Keratinocyte (primary cell): ENCODE results near the gene CCR7. TPM values are rescaled to one million over a fixed set of nuclear protein-coding genes. Genes with fewer than 3 reads are reported as not detected.

ENCODE experiments used
- DNase-seq: peaks from one replicate; pipeline ENCODE4 v3.0.0-alpha.2; 2011; ENCODE audit warnings: low read depth, missing footprints, low spot score
- FAIRE-seq: peaks from 2 replicates; lab custom pipeline; 2011; peaks lifted over from hg19 to GRCh38; lab: Jason Lieb, UNC
- H2AFZ ChIP-seq: 2 replicates; pipeline ENCODE4 v1.6.0; 2012; ENCODE audit warnings: low read length, control low read depth, inconsistent platforms; ENCODE audit not compliant: control insufficient read depth
- H3K27ac ChIP-seq: 2 replicates; pipeline ENCODE4 v1.5.1; 2011; ENCODE audit warnings: low read length; ENCODE audit not compliant: control insufficient read depth, insufficient read depth
- H3K27me3 ChIP-seq: 3 replicates; pipeline ENCODE4 v1.6.0; 2011; ENCODE audit warnings: low read length; ENCODE audit not compliant: control insufficient read depth, insufficient read depth; ENCODE audit errors: extremely low read depth
- H3K36me3 ChIP-seq, 2 experiments: 2 replicates in 1 of 2; 3 replicates in 1 of 2; pipeline ENCODE4 v1.5.1; 2011; ENCODE audit warnings: low read length in 2 of 2, mild to moderate bottlenecking in 1 of 2; ENCODE audit not compliant: control insufficient read depth in 2 of 2, insufficient read depth in 2 of 2; ENCODE audit errors: extremely low read depth in 1 of 2
- H3K4me1 ChIP-seq: 3 replicates; pipeline ENCODE4 v1.5.1; 2011; ENCODE audit warnings: low read length; ENCODE audit not compliant: control insufficient read depth, insufficient read depth; ENCODE audit errors: extremely low read depth
- H3K4me2 ChIP-seq: 3 replicates; pipeline ENCODE4 v1.6.0; 2011; ENCODE audit warnings: low read depth, low read length; ENCODE audit not compliant: control insufficient read depth, insufficient read depth; ENCODE audit errors: extremely low read depth
- H3K4me3 ChIP-seq, 3 experiments: fragments of 200-600 bp in 1 of 3; sonication (generic) in 1 of 3; 2 replicates in 2 of 3; 3 replicates in 1 of 3; pipeline ENCODE4 v1.5.1; 2011 to 2016; ENCODE audit warnings: low read length in 3 of 3, mild to moderate bottlenecking in 3 of 3, control low read depth in 2 of 3, inconsistent platforms in 1 of 3, low read depth in 1 of 3, mixed read lengths in 1 of 3, mixed run types in 1 of 3, moderate library complexity in 1 of 3; ENCODE audit not compliant: control insufficient read depth in 2 of 3, insufficient read depth in 2 of 3; ENCODE audit errors: extremely low read depth in 1 of 3
- H3K79me2 ChIP-seq: 2 replicates; pipeline ENCODE4 v1.6.0; 2012; ENCODE audit warnings: low read length; ENCODE audit not compliant: control insufficient read depth, insufficient read depth
- H3K9ac ChIP-seq: 3 replicates; pipeline ENCODE4 v1.6.0; 2011; ENCODE audit warnings: low read length; ENCODE audit not compliant: control insufficient read depth, insufficient read depth; ENCODE audit errors: extremely low read depth
- H3K9me1 ChIP-seq: 3 replicates; pipeline ENCODE4 v1.6.0; 2011; ENCODE audit warnings: low read length; ENCODE audit not compliant: control insufficient read depth, insufficient read depth; ENCODE audit errors: extremely low read depth
- H3K9me3 ChIP-seq: 2 replicates; pipeline ENCODE4 v1.5.1; 2012; ENCODE audit warnings: low read depth, low read length; ENCODE audit not compliant: control insufficient read depth
- H4K20me1 ChIP-seq: 3 replicates; pipeline ENCODE4 v1.6.0; 2011; ENCODE audit warnings: low read length; ENCODE audit not compliant: control insufficient read depth, insufficient read depth; ENCODE audit errors: extremely low read depth
- EZH2 ChIP-seq: IDR thresholded peaks from one replicate; pipeline ENCODE4 v1.6.1; 2012; ENCODE audit warnings: inconsistent platforms, mild to moderate bottlenecking, low read length, moderate library complexity
- dilution Hi-C: fragments of 300-500 bp; cut with MboI; formaldehyde crosslinking; loops from one replicate; pipeline ENCODE4 v1.7.0; 2020; ENCODE audit warnings: low sequenced_read_pairs; ENCODE audit not compliant: extremely low pct_ligation_motif_present
- polyA plus RNA-seq, 5 experiments: library from polyadenylated mRNA; depleted of rRNA in 3 of 5; stranded (reverse) in 3 of 5; stranded (forward) in 1 of 5; unstranded in 1 of 5; fragments of >200 nt; gene quantifications; 1 replicate in 1 of 5; 2 replicates in 3 of 5; 3 replicates in 1 of 5; pipeline versions ENCODE4 v1.2.1 to v1.2.3, GENCODE V29; 2011 to 2012; ENCODE audit warnings: missing spikeins in 2 of 5, low read depth in 1 of 5, low replicate concordance in 1 of 5
- TF ChIP-seq, protein P1 (sequence below), 3 experiments: IDR thresholded peaks in 1 of 3; conservative IDR thresholded peaks in 1 of 3; optimal IDR thresholded peaks in 1 of 3; 2 replicates in 2 of 3; 3 replicates in 1 of 3; pipeline versions ENCODE3 to v1.5.1; 2011; ENCODE audit warnings: low read length in 3 of 3, mild to moderate bottlenecking in 3 of 3, moderate library complexity in 2 of 3, control low read depth in 1 of 3, inconsistent platforms in 1 of 3; ENCODE audit not compliant: insufficient read depth in 2 of 3; ENCODE audit errors: extremely low read depth in 1 of 3

The CCR7 gene
- polyA plus RNA-seq, 1 donor (not counting 4 experiments of a cell fraction or from before 2014, with no cell fraction given) = 0.16 TPM

DNA sequence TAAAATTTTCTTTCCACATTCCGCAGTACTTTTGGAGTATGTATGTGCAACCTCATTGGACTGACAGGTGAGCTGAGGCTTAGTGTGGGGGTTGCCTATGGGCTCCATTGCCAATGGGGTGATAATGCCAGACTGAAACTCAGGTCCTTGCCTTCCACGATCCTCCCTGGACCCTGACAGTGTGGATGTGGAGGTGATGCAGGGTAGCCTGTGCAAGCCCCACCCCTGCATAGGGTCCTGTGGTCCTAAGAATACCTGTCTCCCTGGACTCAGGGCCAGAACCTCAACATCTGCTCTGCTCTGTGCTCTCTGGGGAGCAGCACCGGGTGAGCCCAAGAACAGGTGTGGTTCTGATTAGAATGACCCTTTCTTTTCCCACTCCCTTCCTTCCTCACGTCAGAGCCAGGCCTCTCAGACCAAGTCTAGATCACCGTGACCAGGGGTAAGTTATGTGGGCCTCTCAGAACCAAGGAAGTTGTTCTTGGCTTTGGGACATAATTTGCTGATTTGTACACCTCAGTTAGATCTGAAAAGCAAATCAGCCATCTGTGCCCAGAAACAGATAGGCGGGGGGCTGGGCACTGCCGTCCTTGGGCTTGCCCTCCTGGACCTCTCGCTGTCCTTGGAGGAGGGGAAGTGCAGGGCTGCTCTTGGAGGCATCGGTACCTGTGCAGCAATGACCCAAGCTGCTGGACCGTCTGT, 55.5 kb downstream of the CCR7 start:
- FAIRE-seq = no peak
- Histone ChIP-seq H3K9ac (peak overlapping the region; percentile 84), H3K27me3 (no peaks in the 10 kb centered on the region), H3K4me2 (peak overlapping the region; percentile 77), H3K9me1 (no peaks in the 10 kb centered on the region), H3K4me1 (peaks cover 47% of the 10 kb centered on the region), H3K27ac (peak overlapping the region; percentile 97), H3K9me3 (no peaks in the 10 kb centered on the region), H3K79me2 (peaks cover 2% of the 10 kb centered on the region), H4K20me1 (no peaks in the 10 kb centered on the region), H3K36me3 (no peaks in the 10 kb centered on the region), H2AFZ (no peak overlapping the region), H3K4me3 (peak overlapping the region in 1 of 3 experiments; percentile 16)
- TF ChIP-seq EZH2 = no peak
- TF ChIP-seq, protein P1, sequence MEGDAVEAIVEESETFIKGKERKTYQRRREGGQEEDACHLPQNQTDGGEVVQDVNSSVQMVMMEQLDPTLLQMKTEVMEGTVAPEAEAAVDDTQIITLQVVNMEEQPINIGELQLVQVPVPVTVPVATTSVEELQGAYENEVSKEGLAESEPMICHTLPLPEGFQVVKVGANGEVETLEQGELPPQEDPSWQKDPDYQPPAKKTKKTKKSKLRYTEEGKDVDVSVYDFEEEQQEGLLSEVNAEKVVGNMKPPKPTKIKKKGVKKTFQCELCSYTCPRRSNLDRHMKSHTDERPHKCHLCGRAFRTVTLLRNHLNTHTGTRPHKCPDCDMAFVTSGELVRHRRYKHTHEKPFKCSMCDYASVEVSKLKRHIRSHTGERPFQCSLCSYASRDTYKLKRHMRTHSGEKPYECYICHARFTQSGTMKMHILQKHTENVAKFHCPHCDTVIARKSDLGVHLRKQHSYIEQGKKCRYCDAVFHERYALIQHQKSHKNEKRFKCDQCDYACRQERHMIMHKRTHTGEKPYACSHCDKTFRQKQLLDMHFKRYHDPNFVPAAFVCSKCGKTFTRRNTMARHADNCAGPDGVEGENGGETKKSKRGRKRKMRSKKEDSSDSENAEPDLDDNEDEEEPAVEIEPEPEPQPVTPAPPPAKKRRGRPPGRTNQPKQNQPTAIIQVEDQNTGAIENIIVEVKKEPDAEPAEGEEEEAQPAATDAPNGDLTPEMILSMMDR (optimal IDR thresholded peaks at IDR 0.05 in 1 of 3, IDR thresholded peaks at IDR 0.05 in 1 of 3, conservative IDR thresholded peaks at IDR 0.05 in 1 of 3; ENCODE audit: extremely low read depth in 1 of 3, insufficient read depth in 2 of 3, low read length in 3 of 3) = no peak
- dilution Hi-C loops = no loop called here
- no peak for DNase-seq

DNA sequence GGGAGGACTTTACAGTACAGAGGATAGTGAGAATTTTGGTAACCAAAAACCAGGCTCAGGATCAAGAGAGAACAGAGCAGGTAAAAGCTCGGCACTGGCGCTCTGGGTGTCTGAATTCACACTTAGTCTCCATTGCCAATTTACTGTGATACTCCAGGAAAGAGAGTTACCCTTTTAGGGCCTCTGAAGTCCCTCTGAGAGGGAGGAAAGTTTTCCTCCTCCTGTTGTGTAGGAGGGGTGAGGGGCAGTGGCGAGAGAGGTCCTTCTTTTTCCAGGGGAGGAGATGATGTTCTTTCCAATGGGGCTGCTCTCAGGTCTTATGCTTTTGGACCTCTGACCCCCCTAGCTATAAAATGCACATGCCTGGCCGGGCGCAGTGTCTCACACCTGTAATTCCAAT, 58.5 kb downstream of the CCR7 start:
- dilution Hi-C loops = no loop called here
- Histone ChIP-seq H3K9me1 (no peaks in the 10 kb centered on the region), H3K27me3 (no peaks in the 10 kb centered on the region), H3K27ac (no peak overlapping the region), H3K36me3 (no peaks in the 10 kb centered on the region), H3K9me3 (no peaks in the 10 kb centered on the region), H3K4me3 (no peak overlapping the region), H3K4me2 (no peak overlapping the region), H3K9ac (no peak overlapping the region), H3K79me2 (peaks cover 10% of the 10 kb centered on the region), H3K4me1 (peaks cover 42% of the 10 kb centered on the region), H4K20me1 (no peaks in the 10 kb centered on the region), H2AFZ (no peak overlapping the region)
- no peak for TF ChIP-seq EZH2
- TF ChIP-seq, protein P1 (optimal IDR thresholded peaks at IDR 0.05 in 1 of 3, IDR thresholded peaks at IDR 0.05 in 1 of 3, conservative IDR thresholded peaks at IDR 0.05 in 1 of 3; ENCODE audit: extremely low read depth in 1 of 3, insufficient read depth in 2 of 3, low read length in 3 of 3) = no peak
- DNase-seq (no peak), FAIRE-seq (no peak)

Other genes with a start within 250 kb of the CCR7 start
- not detected in 3 replicates for gene GJD3, start 200.7 kb downstream of the CCR7 start, polyA plus RNA-seq
- 5.2 to 45.0 TPM (median 27.1 TPM) in 3 replicates for gene TOP2A, start 147.6 kb downstream of the CCR7 start, polyA plus RNA-seq
- gene IGFBP4, start 122.0 kb downstream of the CCR7 start, polyA plus RNA-seq = 6.0 to 13.8 TPM (median 6.8 TPM) in 3 replicates
- 129 to 171 TPM (median 160 TPM) in 3 replicates for gene TNS4, start 63.8 kb downstream of the CCR7 start, polyA plus RNA-seq
- gene SMARCE1, start 82.3 kb upstream of the CCR7 start, polyA plus RNA-seq = 38.9 to 60.6 TPM (median 58.4 TPM) in 3 replicates
- 0.45 to 0.76 TPM (median 0.49 TPM) in 3 replicates for gene KRT222, start 99.7 kb upstream of the CCR7 start, polyA plus RNA-seq
- 1.0 to 1.8 TPM (median 1.3 TPM) in 3 replicates for gene KRT24, start 138.3 kb upstream of the CCR7 start, polyA plus RNA-seq
- not detected in 3 replicates for gene KRT25, start 189.9 kb upstream of the CCR7 start, polyA plus RNA-seq
- not detected in 3 replicates for gene KRT26, start 206.7 kb upstream of the CCR7 start, polyA plus RNA-seq
- 0.05 TPM in 1 of 3 replicates, not detected in the others for gene KRT27, start 217.1 kb upstream of the CCR7 start, polyA plus RNA-seq
- not detected in 3 replicates for gene KRT28, start 234.5 kb upstream of the CCR7 start, polyA plus RNA-seq